ENCODE data around the gene PCSK5.
"Not testable (repeated sequence)": the region's sequence is repeated elsewhere in the genome, so short reads cannot be mapped to it uniquely, and the experiment has no call there.

Gene PCSK5

DNA sequence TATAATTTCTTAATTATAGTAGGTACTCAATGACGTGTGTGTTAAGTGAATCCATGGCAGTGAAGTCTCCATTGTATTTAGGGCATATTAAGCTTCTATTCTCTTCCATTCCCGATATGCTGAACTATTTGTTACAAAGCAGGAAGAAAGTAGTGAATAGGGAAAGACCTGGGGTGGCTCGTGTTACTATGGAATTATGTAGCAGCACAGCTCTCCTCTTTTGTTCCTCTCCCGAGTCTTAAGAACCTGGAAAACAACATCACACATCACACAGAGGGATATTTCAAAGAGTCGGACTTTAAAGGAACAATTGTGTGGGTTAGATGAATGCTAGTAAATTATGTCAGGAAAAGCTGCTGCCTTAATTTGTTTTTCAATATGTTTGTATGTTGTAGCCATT is 131.8 kb downstream of the PCSK5 start:
- DNase-seq, result no peak

DNA sequence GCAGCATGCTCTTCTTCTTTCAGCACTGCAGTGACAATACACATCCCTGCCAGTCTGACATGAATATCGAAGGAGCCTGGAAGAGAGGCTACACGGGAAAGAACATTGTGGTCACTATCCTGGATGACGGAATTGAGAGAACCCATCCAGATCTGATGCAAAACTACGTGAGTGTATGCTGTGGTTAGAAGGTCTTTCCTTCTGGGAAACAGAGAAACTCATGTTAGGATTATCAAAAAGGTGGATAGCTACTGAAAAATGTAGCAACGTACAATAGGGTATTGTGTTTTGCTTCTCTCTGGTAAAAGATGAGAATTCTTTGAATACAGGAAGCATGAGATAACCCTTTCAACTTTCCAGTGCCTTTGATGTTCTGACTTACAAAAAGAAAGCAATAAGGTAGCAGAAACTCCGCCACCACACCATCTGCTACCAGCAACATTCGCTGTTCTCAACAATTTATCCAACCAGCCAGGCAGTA is 133.3 kb downstream of the PCSK5 start:
- no peak for DNase-seq

DNA sequence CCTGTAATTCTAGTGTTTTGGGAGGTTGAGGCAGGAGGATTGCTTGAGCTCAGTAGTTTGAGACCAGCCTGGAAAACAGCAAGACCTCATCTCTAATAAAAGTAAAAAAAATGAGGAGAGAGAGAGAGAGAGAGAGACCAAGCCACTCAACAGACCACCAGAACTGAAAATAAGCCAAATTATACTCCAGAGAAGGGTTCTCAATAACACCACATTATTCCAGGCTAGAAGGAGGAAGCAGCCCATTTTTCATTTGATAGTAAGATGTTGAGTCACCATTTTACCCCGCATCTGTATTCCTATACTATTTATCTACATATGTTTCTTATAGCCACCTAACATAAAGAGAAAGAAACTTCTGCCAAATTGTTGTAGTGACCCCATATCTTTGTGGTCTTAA is 134.8 kb downstream of the PCSK5 start:
- DNase-seq, result no peak

DNA sequence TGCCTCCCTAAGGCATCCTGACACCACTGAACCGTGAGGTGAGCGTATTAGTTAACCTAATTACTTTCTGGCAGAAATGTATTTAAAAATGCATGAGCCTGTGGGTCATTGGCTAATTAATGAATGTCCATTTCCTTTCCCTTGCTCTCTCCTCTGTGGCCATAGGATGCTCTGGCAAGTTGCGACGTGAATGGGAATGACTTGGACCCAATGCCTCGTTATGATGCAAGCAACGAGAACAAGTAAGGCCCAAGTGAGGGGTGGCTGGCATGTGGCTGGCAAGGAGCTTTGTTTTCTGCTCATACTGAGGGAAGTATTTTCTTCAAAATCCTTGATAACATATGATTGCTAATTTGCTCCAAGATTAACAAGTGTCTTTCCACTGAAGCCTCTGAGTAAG is 136.3 kb downstream of the PCSK5 start:
- DNase-seq, result no peak

DNA sequence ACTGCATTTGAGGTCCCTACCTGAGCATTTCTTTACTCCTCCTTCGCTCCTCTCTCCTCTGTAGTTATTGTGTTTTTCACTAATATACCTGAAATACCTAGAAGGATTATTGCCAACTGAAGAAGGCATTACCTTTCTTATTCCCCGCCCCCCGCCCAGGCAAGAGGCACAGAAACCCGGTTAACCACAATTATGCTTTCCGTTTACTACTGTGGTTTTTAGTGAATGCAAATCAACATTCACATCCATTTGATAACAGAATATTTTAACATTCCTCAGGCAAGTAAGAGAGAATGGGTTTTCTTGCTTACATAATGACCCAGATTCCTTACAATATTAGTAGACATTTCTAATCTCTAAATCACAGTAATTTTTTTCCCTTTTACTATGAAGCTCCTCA is 136.9 kb downstream of the PCSK5 start:
- DNase-seq, result no peak

GRCh38 chr9:76027861-76028260 is 137.4 kb downstream of the PCSK5 start:
- no peak for DNase-seq

DNA sequence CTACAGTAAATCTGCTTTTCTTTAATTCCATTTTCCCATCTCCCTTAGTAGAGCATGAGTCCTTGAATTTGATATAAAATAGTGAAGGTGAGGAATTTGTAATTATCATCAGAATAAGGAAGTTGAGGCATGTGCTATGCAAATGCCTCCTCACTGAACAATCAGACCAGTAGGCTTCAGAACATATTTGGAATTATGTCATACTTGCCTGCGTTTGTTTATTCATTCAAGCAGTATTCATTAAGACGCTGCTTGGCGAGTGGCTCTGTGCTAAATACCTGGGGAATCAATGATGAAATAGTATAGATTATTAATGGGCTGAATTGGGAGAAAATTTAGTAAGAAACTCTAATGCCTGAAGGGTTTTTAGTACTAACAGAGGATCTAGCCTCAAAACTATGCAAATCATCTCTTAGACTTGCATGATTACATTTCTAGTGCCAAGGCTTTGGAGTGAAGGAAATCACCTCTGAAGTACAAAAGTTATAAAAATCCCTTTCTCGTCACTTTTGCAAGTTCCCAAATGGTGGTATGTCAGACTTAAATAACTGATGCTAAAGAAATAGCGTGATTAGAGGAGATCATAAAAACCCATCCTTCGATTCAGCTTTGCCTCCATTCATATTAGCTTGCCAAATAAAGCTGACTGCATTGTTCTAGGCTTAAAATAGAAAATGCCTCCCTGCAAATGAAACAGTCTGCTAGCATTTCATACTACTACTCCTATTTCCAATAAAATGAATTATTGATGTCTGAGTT is 141.7 kb downstream of the PCSK5 start:
- no peak for DNase-seq

DNA sequence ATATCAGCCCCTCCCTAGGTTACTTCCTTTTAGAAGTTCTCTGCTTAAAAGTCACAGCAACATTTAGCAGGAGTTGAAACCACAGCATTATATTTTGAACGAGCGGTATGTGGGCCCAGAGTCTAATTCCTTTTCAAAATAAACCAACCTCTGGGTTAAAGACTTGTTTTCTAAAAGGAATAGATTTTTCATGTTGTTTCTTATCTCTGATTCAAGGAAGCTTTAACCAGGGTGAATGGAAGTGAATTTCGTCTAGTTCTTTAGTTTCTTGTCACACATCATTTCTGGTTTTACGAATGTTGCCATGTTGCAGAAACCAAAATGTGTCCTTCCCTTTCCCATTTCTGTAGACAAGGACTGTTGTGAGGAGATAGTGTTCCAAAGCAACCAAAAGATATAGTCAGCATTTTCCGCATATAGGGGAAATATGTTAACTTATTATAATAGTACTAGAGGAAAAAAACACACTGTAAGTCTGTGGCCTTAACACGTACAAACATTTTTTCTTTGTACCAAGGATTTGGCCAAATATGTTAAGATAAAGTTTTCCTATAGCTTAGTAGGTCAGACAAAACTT is 142.4 kb downstream of the PCSK5 start:
- DNase-seq, result no peak

GRCh38 chr9:76034049-76034448 is 143.6 kb downstream of the PCSK5 start:
- DNase-seq, result no peak

DNA sequence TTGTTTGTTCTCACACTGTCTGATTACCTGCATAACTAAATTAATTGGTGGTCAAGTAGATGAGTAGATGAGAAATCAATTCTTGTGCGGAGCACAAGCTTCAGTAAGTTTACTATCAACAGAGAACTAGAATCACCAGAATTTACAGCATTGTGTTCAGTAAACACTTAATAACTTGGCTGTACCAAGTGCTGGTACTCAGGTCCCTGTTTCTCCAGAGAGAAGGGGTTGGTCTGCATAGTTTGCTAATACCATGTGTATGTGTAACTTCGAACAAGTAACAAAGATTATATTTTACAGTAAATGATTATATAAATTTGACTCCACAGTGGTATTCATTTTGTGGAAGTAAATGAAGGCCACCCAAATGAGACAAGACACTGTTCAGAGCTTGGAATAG is 146.3 kb downstream of the PCSK5 start:
- DNase-seq, result no peak

DNA sequence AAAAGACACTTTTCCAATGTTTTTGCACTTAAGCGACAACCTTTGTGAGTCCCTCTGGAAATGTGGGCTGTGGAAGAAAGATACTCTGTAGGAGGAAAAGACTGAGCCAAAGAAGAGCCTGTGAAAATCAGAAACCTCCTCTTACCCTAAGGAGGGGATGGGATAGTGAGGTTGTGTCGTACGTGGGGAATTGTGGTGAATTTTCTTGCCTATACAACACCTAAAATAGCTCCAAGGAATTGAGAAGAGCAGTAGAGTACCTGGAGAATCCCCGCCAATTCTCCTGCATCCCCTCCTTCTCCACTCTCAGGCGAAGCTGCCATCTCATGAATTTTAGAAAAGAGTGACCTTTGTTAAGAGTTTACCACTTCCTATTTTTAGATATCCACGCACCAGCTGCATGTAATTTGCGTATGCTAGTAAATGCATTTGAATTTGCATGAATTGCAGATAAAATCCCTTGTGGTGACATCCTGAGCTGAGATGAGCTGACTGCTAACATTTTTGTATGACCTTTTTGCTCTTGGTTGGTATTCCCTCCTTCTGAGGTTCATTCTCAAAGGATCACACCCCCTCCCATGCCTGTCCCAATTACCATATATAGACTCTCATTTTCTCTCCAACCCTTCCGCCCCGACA is 147.2 kb downstream of the PCSK5 start:
- DNase-seq, result no peak

- DNase-seq, result no peak
These were observed 148.0 kb downstream of the PCSK5 start for GRCh38 chr9:76038431-76038830.

GRCh38 chr9:76044266-76044819 is 153.9 kb downstream of the PCSK5 start:
- DNase-seq, result no peak

- no peak for DNase-seq
These were observed 154.7 kb downstream of the PCSK5 start for GRCh38 chr9:76045221-76045620.

DNA sequence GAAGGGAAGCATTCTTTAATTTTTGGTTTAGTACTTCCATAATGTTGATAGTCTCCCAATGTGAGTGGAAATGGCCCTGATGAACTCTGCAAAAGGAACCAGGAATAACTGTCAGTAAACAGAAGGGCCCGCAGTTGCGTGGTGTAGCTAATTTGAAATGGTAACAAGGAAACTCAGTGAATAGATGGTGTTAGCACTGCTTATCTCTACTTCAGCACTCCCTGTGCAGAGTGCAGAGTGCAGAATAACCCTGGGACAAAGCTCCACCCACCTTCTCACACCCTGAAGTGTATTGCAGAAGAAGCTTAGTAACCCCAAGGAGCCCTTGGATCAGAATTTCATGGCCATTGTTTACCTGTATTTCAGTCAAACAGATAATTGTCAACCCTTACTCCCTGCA is 158.9 kb downstream of the PCSK5 start:
- no peak for DNase-seq

DNA sequence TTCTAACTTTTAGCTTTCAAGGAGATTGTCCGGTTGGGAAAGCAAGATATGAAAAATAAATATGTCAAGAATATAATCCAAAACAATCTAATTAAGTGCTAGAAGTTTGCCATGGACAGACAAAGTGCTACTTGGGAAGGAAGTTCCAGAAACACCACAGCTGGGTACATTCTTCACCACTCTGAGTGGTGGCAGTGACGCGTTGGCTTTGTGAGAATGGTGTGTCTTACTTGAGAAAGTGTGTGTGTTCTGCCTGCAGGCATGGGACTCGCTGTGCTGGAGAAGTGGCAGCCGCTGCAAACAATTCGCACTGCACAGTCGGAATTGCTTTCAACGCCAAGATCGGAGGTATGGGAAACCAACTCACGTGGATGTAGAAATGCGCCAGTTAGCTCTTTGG is 177.2 kb downstream of the PCSK5 start:
- DNase-seq, result no peak

DNA sequence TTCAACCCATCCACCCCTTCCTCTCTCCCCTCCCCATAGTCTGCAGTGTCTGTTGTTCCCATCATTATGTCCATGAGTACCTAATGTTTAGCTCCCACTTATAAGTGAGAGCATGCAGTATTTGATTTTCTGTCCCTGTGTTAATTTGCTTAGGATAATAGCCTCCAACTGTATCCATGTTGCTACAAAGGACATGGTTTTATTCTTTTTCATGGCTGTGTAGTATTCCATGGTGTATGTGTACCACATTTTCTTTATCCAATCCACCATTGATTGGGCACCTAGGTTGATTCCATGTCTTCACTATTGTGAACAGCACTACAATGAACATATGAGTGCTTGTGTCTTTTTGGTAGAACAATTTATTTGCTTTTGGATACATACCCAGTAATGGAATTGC is 187.1 kb downstream of the PCSK5 start:
- DNase-seq, result no peak

DNA sequence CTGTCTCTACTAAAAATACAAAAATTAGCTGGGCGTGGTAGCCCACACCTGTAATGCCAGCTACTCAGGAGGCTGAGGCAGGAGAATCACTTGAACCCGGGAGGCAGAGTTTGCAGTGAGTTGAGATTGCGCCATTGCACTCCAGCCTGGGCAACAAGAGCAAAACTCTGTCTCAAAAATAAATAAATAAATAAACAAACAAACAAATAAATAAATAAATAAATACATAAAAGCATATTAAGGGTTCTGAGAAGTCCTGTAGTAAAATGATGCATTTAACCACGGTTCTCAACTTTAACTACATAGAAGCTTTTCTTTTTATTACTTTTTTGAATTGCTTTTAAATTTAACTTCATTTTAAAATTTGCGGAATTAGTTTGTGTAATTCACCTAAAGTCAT is 190.8 kb downstream of the PCSK5 start:
- not testable (repeated sequence) for DNase-seq

DNA sequence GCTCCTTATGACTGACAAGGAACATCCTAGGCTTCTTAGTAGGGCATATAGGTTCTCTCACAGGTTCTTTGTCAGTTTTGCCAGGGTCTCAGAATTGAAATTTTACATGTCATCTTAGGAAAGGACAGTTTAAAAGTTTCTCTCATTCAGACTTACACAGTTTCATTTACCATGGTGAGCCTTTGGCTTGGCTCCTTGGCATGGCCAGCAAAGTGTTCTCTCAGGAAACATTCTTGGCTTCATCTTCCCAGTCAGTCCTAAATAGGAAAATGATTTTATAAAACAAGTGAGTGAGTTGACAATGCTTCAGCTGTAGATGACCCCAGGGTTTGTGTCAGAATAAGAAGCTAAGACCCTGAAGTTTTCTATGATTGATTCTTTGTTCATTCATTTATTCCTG is 191.6 kb downstream of the PCSK5 start:
- no peak for DNase-seq

- no peak for DNase-seq
These were observed 195.1 kb downstream of the PCSK5 start for GRCh38 chr9:76085596-76085995.

GRCh38 chr9:76086539-76086938 is 196.1 kb downstream of the PCSK5 start:
- no peak for DNase-seq

DNA sequence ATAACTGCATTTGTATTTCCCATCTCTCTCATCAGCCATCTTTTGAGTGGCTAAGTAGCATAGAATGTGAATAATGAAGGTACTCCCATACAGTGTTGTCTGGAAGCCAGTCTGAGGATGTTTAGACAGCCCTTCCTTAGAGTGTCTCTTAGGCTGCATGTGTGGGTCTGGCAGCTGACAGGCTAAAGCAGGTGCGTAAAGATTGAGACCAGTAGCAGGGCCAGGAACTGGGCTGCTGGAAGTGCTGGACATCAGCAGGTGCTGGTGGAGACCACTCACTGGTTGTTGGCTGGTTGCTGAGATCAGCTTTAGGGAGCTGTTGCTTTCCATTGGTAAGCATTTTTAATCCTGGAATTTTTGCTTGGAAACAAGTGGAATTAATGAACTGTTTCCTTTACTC is 197.5 kb downstream of the PCSK5 start:
- DNase-seq, result no peak

DNA sequence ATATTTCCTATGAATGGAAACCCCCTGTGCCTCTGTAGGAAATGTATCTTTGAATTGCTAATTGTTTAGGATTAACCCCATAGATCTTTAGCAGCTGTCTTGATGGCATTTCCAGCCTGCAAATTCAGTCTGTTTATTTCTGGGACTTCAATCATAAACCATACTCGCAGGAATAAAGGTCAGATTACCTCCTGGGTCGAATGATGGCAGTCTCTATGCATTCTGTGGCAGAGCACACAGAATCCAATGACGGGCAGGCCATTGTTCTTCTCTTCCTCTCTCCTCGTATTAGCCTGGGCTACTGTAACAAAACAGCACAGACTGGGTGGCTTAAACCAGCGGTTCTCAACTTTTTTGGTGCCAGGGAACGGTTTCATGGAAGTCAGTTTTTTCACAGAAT is 199.9 kb downstream of the PCSK5 start:
- DNase-seq, result no peak

GRCh38 chr9:76090909-76091308 is 200.4 kb downstream of the PCSK5 start:
- no peak for DNase-seq

Data from NCI-H187 treated with DMSO at 0.1 percent for 48 hours (cell line).